ENCODE results near the gene ARHGAP30.
"Not testable (repeated sequence)": the region's sequence is repeated elsewhere in the genome, so short reads cannot be mapped to it uniquely, and the experiment has no call there.

The ARHGAP30 gene

DNA sequence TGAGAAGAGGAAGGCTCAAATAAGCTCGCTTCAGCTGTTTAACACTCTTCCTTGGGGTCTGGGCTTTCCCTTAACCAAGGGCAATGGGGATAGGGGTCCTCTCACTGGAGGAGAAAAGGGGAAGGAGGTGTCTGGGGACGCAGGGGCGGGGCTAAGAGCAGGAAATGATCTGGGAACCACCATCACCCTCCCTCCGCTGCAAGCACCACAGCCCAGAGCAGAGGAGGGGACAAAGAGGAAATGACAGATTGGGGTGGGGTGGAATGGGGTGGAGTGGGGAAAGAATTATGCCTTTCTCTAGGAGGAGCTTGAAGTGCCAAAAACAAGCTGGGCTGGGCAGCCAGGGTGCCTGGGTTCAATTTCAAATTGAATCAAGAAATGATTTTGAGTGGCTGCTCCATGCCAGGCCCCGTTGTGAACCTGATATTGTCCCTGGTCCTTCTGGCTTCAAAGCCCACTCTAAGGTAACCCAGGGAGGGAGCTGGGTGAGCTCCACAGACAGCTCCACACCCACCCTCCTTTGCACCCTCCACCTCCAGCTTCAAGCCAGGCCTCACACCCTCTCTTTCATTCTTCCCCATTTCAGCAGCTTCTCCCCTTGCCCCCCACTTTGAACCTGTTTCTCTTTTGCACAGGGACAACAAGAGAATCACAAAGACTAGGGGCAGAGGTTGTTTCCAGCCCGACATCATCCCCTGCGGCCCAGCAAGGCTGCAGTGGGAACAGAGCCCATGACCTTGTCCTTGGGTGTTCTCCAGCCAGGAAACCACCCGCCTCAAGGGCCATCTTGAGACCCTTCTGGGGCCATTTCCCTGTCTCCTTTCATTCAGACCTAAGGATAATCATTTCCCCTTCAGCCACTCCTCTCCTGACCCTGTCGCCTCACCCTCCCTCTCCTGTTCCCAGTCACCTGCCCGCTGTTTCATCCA is 1.1 kb downstream of the ARHGAP30 start:
- no peak for DNase-seq (ENCODE audit: low spot score)

DNA sequence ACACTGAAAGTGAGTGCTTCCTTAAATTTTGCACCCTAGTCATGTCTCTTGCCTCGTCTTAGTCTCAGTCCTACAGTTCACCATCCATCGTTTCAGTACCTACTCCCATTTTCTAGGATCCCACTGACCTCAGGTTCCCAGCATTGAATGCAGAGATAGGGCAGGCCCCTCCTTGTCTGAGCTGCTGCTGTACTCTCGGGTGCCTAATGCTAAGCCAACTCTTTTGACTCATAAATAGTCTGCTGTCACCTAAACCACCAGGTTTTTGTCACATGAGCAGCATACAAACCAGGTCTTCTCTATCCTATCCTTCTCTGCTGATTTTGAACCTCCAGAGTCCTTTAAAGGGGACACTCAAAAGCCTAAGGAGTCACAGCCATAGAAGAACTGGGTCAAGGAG is 3.0 kb downstream of the ARHGAP30 start:
- DNase-seq (ENCODE audit: low spot score) = no peak

DNA sequence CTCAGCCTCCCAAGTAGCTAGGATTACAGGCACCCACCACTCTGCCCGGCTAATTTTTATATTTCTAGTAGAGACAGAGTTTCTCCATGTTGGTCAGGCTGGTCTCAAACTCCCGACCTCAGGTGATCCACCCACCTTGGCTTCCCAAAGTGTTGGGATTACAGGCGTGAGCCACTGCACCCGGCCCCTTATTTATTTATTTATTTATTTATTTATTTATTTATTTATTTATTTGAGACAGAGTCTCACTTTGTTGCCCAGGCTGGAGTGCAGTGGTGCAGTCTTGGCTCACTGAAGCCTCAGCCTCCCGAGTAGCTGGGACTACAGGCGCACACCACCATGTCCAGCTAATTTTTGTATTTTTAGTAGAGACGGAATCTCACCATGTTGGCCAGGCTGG is 4.0 kb downstream of the ARHGAP30 start:
- not testable (repeated sequence) for DNase-seq (ENCODE audit: low spot score)

DNA sequence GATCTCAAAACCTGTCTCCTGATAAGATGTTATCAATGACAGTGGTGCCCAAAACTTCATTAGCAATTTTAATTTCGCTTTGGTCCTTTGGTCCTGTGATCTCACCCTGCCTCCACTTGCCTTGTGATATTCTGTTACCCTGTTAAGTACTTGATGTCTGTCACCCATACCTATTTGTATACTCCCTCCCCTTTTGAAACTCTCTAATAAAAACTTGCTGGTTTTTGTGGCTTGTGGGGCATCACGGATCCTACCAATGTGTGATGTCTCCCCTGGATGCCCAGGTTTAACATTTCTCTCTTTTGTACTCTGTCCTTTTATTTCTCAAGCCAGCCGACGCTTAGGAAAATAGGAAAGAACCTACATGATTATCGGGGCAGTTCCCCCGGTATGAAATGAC is 5.8 kb downstream of the ARHGAP30 start:
- not testable (repeated sequence) for DNase-seq (ENCODE audit: low spot score)

DNA sequence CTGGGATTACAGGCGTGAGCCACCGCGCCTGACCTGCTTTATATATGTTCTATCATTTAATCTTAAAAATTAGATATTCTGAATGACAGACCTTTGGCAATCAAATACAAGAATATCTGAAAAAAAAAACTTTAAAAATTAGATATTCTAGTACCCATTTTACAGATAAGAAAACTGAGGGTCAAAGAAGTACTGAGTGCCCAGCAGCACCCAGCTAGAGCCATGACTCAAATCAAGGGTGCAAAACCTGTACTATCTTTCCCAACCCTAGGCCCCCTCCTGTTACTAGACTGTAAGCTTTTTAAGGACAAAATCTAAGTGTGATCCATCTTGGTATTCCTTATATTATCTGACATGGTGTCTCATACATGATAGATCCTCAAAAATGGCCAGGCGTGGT is 8.3 kb downstream of the ARHGAP30 start:
- DNase-seq (ENCODE audit: low spot score) = no peak

DNA sequence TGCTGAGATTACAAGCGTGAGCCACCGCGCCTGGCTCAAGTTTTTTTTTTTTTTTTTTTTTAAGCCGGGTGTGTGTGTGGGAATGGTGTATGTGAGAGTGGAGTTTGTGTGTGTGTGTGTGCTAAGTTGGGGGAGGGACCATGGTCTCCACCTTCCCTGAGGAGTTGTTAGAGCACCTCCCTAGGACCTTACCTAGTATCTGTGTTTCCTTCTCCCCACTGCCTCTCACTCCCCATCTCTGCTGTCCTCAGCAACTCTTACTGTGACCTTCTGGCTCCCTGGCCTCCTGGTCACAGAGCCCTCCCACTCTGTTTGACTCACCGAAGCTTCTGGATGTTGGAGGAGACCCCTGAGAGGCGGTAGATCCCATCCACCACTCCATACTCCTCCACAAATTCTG is 10.4 kb downstream of the ARHGAP30 start:
- DNase-seq (ENCODE audit: low spot score) = no peak

DNA sequence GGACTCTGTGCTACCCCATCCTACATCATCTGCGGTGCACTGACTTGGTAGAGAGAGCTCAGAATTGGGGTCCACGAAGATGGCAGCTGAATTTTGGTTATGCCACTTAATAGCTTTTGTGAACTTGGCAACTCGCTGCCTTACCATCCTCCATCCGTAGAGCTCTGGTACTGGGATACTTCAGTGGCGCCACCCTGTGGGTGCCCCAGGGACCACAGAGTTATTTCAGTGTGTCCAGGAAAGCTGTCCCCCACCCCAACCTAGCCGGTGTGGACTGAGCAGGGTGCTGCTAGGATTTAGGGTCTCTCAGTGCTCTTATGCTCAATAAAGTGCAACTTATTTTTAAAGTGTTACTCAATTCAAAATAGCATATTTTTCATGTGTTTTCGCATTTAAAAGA is 14.9 kb downstream of the ARHGAP30 start:
- DNase-seq (ENCODE audit: low spot score) = no peak

DNA sequence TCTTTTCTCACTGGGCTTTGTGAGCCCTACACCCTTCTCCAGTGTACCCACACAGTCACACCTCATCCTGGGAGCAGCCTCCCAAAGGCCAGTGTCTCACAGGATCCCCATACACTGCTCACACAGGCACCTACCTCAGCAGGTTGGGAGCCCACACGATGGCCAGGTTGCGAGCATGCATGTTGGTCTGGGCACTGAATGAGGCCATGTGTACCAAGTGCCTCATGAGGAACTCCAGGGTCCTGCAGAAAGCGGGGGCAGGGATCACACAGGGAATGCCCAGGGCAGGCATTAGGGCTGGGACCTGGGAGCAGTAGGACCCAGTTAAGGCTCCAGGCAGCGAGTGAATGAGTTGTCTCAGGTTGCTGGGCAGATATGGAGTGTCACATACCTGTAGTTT is 15.5 kb downstream of the ARHGAP30 start:
- DNase-seq (ENCODE audit: low spot score) = no peak

DNA sequence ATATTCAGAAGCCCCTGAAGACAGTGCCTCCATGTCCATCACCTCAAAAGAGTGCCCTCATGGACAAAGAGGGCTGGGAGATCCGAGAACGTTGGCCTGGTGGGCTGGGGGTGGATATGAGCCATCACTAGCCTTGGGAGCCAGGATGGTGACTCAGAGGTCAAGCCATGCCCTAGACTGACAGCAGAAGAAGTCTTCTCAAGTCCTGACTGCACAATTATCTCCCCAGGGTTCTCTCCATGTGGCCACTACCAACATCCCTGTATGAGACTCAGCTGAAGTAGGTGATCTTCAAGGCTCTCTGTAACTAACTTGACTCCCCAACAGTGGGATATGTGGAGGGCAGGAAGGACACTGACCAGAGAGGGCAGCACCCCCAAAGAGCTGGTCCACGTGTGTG is 16.8 kb downstream of the ARHGAP30 start:
- DNase-seq (ENCODE audit: low spot score) = no peak

DNA sequence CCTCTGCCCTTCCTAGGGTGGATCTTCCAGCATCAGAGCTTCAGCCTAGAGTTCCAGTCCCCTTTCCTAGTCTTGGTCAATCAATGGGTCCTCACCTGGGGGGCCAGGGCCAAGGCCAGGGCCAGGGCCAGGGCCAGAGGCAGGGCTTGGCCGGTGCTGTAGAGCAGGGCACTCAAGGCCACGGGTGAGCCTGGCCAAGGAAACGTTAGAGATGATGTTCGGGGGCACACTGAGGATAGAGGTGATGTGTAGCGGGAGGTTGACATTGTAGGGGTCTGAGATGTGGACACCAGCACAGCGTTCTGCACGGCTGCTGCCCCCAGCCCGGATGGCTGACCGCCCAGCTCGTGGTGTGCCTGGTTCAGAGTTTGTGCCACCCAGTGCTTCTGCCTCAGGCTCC is 18.5 kb downstream of the ARHGAP30 start:
- no peak for DNase-seq (ENCODE audit: low spot score)

DNA sequence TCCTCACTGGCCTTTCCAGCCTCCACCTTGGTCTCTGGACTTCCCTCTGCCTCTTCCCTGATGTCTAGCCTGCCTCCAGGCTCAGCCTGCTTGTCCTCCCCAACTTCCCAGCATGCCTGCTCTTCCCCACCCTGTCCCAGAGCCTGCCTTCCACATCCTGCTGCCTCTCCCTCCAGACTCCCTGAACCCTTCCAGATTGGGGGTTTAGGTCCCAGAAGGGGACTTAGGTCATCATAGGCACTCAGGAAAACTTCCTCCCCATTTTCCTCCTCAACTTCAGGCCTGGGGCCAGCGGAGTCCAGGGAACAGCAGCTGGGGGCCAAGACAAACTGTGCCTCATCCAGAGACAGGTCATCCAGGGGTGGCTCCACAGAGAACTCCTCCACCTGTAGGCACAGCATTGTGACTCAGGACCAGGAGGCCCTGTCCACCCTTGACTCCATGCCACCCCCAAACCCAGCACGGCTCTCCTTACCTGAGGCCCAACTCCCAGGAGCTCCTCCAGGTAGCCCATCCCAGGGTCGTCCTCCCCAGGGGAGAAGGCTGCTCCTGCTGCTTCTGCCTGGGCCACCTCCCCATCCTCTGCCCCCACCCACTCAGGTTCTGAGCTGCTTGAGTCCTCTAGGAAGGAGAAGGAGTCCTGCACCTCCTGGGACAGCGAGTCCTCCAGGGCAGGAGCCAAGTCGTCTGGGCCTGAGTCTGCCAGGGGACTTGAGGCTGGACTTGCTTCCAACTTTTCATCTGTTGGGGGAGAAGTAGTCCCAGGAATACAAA is 20.6 kb downstream of the ARHGAP30 start:
- no peak for DNase-seq (ENCODE audit: low spot score)

DNA sequence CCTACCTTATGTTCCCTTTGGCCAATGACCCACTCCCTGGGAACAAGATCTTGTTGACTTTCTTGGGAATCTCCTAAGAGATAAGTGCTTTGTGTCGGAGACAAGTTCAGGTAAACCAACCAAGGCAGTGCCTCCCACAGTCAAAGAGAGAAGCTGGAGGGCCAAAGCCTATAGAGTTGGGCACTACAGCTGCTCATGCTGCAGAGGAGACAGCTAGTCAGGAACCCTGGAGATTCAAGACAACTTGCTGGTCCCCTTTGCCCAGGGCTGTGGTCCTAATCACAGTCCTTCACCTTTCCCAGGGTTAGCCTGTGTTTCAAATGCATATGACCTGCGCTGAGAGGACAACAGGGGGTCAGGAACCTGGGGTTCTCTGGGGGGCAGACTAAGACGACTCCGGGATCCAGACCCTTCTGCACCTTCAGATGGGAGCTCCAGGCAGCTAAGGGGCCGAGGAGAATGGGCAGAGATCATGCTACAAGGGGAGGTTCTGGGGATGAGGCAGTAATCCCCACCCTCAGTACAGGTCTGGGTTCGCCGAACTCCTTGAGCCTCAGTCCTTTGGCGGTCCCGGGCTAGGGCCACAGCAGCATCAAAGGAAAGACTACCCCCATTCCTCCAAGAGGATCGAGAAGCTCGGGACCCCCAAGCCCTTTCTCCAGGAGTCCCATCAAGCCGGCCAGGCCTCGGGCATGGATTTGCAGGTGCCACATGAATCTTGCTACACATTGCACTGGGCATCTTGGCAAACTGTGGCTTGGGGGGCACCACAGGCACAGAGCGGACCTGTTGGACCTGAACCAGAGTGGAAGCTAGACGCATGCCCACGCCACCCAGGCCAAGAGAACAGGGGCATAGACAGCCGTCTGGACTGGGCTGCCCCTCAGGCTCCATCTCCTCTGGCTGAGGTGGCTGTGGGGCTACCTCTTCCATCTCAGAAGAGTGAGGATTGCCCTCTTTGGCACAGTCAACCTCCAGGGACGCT is 22.0 kb downstream of the ARHGAP30 start:
- no peak for DNase-seq (ENCODE audit: low spot score)

DNA sequence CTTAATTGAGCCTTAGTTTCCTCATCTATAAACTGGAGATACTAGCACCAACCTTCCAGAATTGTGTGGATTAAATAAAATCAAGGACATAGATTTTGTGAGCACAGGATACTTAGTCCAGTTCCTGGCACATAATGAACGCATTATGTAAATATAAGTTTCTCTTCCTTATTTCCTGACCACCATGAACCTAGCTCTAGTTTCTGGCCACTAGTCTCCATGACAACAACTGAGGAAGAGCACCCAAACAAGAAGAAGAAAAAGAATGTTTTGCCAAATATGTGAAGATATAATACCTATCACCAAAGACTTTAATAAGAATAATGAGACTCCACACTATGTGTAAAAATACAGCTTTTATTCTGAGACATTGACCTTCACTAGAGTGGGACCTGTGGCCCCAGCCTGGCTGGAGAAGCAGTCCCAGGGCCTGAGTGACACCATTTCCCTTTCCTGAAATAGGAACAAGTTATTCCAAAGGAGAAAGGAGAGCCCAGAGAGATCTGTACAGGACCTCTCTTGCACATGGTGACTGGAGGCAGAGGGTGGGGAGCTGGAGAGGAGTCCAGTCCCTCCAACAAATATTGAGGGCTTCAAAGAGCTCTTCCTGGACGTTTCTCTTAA is 23.0 kb downstream of the ARHGAP30 start:
- DNase-seq (ENCODE audit: low spot score) = no peak

DNA sequence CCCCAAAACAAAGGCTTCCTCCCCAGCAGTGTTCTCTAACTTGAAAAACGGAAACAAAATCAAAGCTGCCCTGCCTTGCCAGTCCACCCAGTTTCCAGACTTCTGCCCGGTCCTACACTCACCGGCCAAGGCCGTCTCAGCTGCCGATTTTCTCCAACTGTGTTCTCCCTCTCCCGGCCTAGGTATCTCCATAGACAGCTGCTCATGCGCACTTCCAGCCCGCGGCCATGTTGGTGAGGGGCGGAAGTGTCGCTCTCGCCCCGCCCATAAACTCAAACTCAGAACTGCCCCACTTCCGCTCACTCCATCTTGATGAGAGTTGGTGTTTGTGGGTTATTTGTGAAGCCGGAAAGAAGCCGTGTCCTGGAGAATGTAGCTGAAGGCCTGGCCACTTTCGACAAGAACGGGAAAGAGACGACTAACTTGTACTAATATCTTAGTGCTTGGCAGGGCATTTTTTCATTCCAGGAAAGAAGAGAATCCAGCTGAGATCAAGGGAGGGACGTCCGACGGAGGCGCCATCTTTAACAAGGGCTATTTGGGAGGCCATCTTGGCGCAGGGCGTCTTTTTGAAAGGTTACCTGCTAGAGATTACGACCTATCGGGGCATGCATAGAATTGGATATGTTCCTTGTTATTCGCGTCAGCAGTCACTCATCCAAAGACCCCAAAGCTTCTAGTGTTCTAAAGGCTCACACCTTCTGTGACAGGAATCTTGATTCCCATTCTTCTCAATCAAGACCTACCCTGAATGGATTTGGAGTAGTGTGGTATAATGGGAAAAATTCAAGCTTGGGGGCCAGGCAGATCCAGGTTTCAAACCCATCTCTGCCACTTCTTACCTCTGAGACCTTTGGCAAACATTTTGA is 23.7 kb downstream of the ARHGAP30 start, which contains the start of gene USF1:
TSS of gene USF1 (minus strand) at position 242 of the 869 bp plus-strand sequence. CDS start 2,702 bp downstream, outside the sequence.
- DNase-seq (ENCODE audit: low spot score) = peak; percentile 97

DNA sequence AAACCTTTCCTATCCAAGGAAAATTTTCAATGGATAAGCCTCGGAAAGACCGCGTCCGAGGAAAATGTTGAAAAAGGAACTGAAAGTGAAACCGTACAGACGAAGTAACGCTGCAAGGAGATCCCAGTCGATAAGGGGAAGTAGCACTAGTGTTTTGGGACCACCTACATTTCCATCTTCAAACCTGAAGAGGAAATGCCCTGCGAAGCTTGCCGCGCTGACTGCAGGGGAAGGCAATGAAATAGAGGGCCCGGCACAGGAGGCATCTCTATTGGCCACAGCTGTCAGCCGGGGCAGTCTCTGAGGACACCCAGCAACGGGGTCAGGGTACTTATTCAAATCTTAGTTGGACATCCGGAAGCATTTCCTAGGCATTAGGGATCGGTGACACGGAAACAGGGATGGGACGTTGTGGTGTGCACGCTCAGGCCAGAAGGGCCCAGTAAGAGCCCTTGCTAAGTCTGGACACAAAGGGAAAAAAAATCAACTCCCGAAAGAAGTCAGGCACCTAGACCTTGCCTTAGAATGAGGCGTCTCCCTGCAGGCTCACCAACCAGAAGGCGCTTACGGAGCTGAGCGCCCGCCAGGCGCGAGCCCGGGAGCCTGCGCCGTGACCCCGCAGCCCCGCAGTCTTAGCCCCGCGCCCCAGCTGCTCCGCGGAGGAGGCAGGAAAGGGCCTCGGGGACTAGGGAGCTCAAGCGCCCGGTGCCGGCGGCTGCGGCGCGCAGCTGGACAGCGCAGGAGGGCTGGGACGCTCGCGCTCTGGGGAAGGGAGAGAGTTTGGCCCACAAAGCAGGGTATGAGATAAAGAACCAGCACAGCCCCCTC is 24.6 kb downstream of the ARHGAP30 start:
- peak; percentile 73 for DNase-seq (ENCODE audit: low spot score)

DNA sequence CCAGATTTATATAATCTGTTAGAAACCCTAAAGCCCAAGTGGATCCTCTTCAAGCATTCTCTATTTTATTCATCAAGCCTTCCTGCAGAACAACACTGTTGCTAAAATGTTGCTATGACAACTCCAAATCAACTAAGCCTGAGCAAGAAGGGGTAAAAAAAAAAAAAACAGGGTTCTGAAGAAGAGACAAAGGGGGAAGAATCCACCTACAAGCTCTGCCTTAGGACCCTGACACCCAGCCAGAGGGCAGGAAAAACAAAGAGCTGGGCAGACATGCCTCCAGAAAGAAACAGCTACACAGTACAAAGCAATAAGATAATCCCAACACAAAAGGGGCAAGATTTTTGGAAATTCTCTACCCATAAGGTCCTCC is 25.2 kb downstream of the ARHGAP30 start:
- DNase-seq (ENCODE audit: low spot score) = peak; percentile 33

DNA sequence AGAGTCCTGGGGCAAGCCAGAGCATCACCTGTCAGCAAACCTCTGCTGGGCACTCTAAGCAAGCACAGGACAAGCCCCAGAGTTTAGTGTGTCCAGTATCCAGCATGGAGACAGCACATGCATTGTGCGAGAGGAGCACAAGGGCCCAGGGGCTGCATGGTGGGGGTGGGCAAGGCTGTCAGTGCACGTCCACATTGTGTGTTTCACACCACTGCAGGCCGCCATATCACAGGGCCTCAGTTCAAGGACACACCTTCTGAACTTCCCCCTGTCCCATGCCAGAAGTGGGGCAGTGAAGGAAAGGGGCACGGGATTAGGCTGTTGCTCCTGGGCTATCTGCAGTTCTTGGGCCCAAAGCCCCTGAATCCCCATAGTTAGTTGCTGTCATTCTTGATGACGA is 30.1 kb downstream of the ARHGAP30 start:
- DNase-seq (ENCODE audit: low spot score) = no peak

DNA sequence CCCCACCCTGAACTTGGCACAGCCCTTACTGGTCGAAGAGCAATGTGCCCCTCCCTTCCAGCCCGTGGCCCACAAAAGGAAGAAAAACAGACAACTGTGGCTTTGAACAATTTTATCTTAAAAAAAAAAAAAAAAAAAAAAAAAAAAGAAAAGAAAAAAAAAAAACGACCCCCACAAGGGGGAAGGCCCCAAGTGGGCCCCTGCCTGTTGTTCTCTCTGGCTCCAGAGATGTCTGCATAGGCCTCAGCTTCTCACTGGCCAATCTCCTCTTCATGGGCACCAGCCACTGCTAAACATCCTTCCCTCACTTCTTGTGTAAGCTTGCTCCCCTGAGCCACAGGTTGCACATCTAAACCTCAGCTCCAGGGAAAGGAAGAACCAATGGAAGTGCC is 30.5 kb downstream of the ARHGAP30 start:
- DNase-seq (ENCODE audit: low spot score) = no peak

DNA sequence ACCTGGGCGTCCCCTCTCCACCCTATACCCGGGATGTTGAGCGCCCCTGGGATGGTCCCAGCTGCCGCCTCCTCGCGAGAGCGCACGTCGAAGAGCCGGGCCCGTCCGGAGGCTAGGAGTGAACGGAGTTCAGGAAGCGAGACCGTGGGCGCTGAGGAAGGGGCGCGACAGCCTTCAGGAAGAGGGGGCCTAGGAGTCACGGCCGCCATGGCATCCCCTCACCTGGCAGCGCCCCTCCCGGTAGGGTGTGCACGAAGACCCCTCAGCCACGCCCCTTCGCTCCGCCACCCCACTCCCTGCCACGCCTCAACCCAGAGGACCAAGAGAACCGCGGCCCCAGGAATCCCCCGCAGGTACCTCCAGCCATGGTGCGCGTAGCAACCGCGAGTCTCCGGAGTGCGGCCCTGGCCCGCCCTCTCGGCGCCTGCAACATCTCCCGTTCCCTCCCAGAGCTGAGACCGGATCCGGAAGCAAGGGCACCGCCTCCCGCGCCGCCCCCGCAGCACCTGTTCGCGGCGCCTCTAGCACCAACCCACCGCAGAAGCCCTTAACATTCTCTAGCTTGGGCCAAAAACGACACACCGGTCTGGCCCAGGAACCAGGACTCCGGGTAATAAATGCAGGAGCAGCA is 31.1 kb downstream of the ARHGAP30 start, which contains the start of gene TSTD1:
TSS of gene TSTD1 (minus strand) at position 442 of the 631 bp plus-strand sequence. CDS start at position 367, 75 bp downstream.
- peak; percentile 68 for DNase-seq (ENCODE audit: low spot score)

Measured in hematopoietic multipotent progenitor cell treated with erythropoietin and hydrocortisone succinate and interleukin-3 and kit ligand, for 15 days (in vitro differentiated cells).